Measurements from ENCODE around the gene LSP1. TPM values are rescaled to one million over a fixed set of nuclear protein-coding genes. Genes with fewer than 3 reads are reported as not detected.

The LSP1 gene
- total and polyA plus RNA-seq, 2 of the 4 experiments (the other 2 are of a cell fraction): not detected

- Histone ChIP-seq H3K9ac (ENCODE audit: low read depth, low read length) (no peak overlapping the region), H3K9me3 (ENCODE audit: control insufficient read depth, insufficient read depth, low read length) (no peaks in the 10 kb centered on the region), H3K23ac (ENCODE audit: low read depth, low read length) (no peak overlapping the region), H2BK5ac (ENCODE audit: low read depth, low read length, poor library complexity, severe bottlenecking) (no peak overlapping the region), H3K4ac (ENCODE audit: low read depth, low read length) (no peak overlapping the region), H3K56ac (ENCODE audit: extremely low read depth, insufficient read depth, low read length) (no peak overlapping the region), H4K5ac (ENCODE audit: low read depth, low read length) (no peak overlapping the region; the same call in 1 of the 2 replicates), H2AK9ac (replicated peaks; ENCODE audit: low read depth, low read length, poor library complexity) (no peak overlapping the region), H3K27me3 (ENCODE audit: control insufficient read depth, insufficient read depth, low read length) (peaks cover 15% of the 10 kb centered on the region; the same call in 1 of the 2 replicates), H3K9me1 (ENCODE audit: insufficient read depth, low read length) (peaks cover 4% of the 10 kb centered on the region), H4K20me1 (ENCODE audit: insufficient read depth, low read length) (no peaks in the 10 kb centered on the region), H2BK15ac (ENCODE audit: low read depth, low read length) (no peak overlapping the region), H3K27ac (ENCODE audit: insufficient read depth, low read length) (no peak overlapping the region), H3K4me3 (ENCODE audit: insufficient read depth, low read depth, low read length) (no peak overlapping the region), H2AFZ (replicated peaks; ENCODE audit: low read length, poor library complexity) (no peak overlapping the region), H4K91ac (ENCODE audit: insufficient read depth, low read depth, low read length) (no peak overlapping the region), H3K79me1 (ENCODE audit: low read depth in 1 of 2, low read length in 2 of 2) (no peaks in the 10 kb centered on the region), H4K8ac (ENCODE audit: low read depth in 2 of 2, low read length in 2 of 2) (no peak overlapping the region; a peak in 1 of 4 replicates), H2BK120ac (ENCODE audit: low read depth, low read length) (0 out of 2 replicates have a peak overlapping the region, but pooled peaks have one; percentile 3), H3K4me2 (ENCODE audit: low read depth, low read length) (no peak overlapping the region), H3K36me3 (ENCODE audit: control insufficient read depth, insufficient read depth, low read length) (no peaks in the 10 kb centered on the region), H2AK5ac (ENCODE audit: low read depth, low read length) (peak overlapping the region; percentile 58; the same call in 1 of the 2 replicates), H2BK20ac (ENCODE audit: low read depth, low read length) (no peak overlapping the region), H3K14ac (replicated peaks; ENCODE audit: low read depth, low read length) (no peak overlapping the region), H3K4me1 (ENCODE audit: control insufficient read depth, insufficient read depth, low read length) (peaks cover 14% of the 10 kb centered on the region), H3K18ac (ENCODE audit: low read depth, low read length) (no peak overlapping the region; the same call in 1 of the 2 replicates)
- BruUV-seq (replicated peaks): no TSS peak
- ChIA-PET POLR2A (ENCODE audit: unreplicated experiment) (no interaction called here), CTCF (no interaction called here)
- in situ Hi-C loops (cut with MboI; ENCODE audit: low sequenced_read_pairs): no loop called here
- ATAC-seq (ENCODE audit: low read depth) (no peak), DNase-seq (no peak)
- dilution Hi-C loops (cut with HindIII; ENCODE audit: low sequenced_read_pairs, unreplicated experiment): no loop called here
- intact Hi-C loops (cut with micrococcal nuclease): no loop called here
- 69% methylated on average over 13 of the region's 30 CpGs; no CpG with 5 or more reads in 1 of the 2 experiments for WGBS, 2 experiments (ENCODE audit: extremely low coverage in 2 of 2, insufficient read length in 1 of 2)
- TF ChIP-seq CEBPB (IDR thresholded peaks at IDR 0.05; ENCODE audit: low read depth, low read length) (no peak), MAFK (IDR thresholded peaks at IDR 0.05; ENCODE audit: low read depth, low read length) (no peak), SMC3 (IDR thresholded peaks at IDR 0.05; ENCODE audit: low read depth, low read length) (no peak), POLR2A (IDR thresholded peaks at IDR 0.05; ENCODE audit: low read depth, low read length) (no peak), CTCF (conservative IDR thresholded peaks at IDR 0.05; ENCODE audit: low read depth, low read length) (no peak), FOS (IDR thresholded peaks at IDR 0.05; ENCODE audit: low read depth, low read length) (no peak), ELK1 (IDR thresholded peaks at IDR 0.05; ENCODE audit: borderline replicate concordance, low read depth, low read length) (no peak), MXI1 (IDR thresholded peaks at IDR 0.05; ENCODE audit: borderline replicate concordance, low read depth, low read length) (no peak), RAD21 (IDR thresholded peaks at IDR 0.05; ENCODE audit: low read length) (no peak), NFE2L2 (IDR thresholded peaks at IDR 0.05; ENCODE audit: low read depth, low read length) (no peak), RCOR1 (IDR thresholded peaks at IDR 0.05; ENCODE audit: insufficient replicate concordance, low read length) (no peak), USF2 (IDR thresholded peaks at IDR 0.05; ENCODE audit: low read depth, low read length) (no peak), RFX5 (IDR thresholded peaks at IDR 0.05; ENCODE audit: low read depth, low read length) (no peak), CHD1 (IDR thresholded peaks at IDR 0.05; ENCODE audit: low read depth, low read length) (no peak), MAZ (IDR thresholded peaks at IDR 0.05; ENCODE audit: borderline replicate concordance, low read depth, low read length) (no peak)
These were observed 12.2 kb downstream of the LSP1 start for GRCh38 chr11:1864831-1865665.
